ENCODE results near the gene ILDR1. TPM values are rescaled to one million over a fixed set of nuclear protein-coding genes. Genes with fewer than 3 reads are reported as not detected.

ILDR1 gene
- total and polyA plus RNA-seq, 10 of the 15 experiments (the other 5 are each of a cell fraction or from before 2014, with no cell fraction given), result 1.3 to 12.0 (median 7.0) TPM

- TF ChIP-seq ZBTB40 (IDR thresholded peaks at IDR 0.05; ENCODE audit: borderline replicate concordance) (no peak), GABPA (IDR thresholded peaks at IDR 0.05; ENCODE audit: low read depth) (no peak), USF1 (IDR thresholded peaks at IDR 0.05; ENCODE audit: borderline replicate concordance, extremely low read length, insufficient read depth, low read depth, low read length) (no peak), RFX5 (IDR thresholded peaks at IDR 0.05; ENCODE audit: low read depth, low read length) (no peak), POLR2AphosphoS2 (IDR thresholded peaks at IDR 0.05; ENCODE audit: low read depth, low read length) (no peak), HDAC2 (IDR thresholded peaks at IDR 0.05) (no peak), E2F4 (IDR thresholded peaks at IDR 0.05; ENCODE audit: low read depth, low read length) (no peak), USF2 (IDR thresholded peaks at IDR 0.05; ENCODE audit: borderline replicate concordance, low read depth, low read length) (no peak), MEF2B (IDR thresholded peaks at IDR 0.05; ENCODE audit: partially characterized antibody, poor library complexity, severe bottlenecking) (peak; percentile 6)
These were observed 18.4 kb downstream of the ILDR1 start (continued) for GRCh38 chr3:122003606-122004005.
